Thymus (tissue), 11 donors: ENCODE results near the gene LRRC74B. TPM values are rescaled to one million over a fixed set of nuclear protein-coding genes. Genes with fewer than 3 reads are reported as not detected.
"Not testable (repeated sequence)": the region's sequence is repeated elsewhere in the genome, so short reads cannot be mapped to it uniquely, and the experiment has no call there.

Source experiments
- DNase-seq, 9 donors: peaks; one replicate each; pipeline ENCODE4 v3.0.0-alpha.2; 2013; ENCODE audit warnings: low spot score in 9 of 9, low read depth in 6 of 9, missing footprints in 1 of 9
- H3K27ac ChIP-seq, 2 donors: one replicate each; pipeline ENCODE4 v1.5.1; 2013; ENCODE audit warnings: control low read depth in 1 of 2, low read depth in 1 of 2, low read length in 1 of 2, mild to moderate bottlenecking in 1 of 2, moderate library complexity in 1 of 2
- H3K27me3 ChIP-seq, 2 donors: one replicate each; pipeline ENCODE4 v1.5.1; 2013; ENCODE audit warnings: low read length in 1 of 2; ENCODE audit not compliant: control insufficient read depth in 2 of 2, insufficient read depth in 1 of 2
- H3K36me3 ChIP-seq, 2 donors: one replicate each; pipeline ENCODE4 v1.5.1; 2013; ENCODE audit warnings: low read length in 1 of 2, mild to moderate bottlenecking in 1 of 2, moderate library complexity in 1 of 2; ENCODE audit not compliant: control insufficient read depth in 2 of 2, insufficient read depth in 2 of 2
- H3K4me1 ChIP-seq, 2 donors: one replicate each; pipeline ENCODE4 v1.5.1; 2013; ENCODE audit warnings: low read length in 2 of 2; ENCODE audit not compliant: control insufficient read depth in 2 of 2, insufficient read depth in 2 of 2
- H3K4me3 ChIP-seq, 2 donors: one replicate each; pipeline ENCODE4 v1.5.1; 2013; ENCODE audit warnings: low read length in 2 of 2, control low read depth in 1 of 2, mild to moderate bottlenecking in 1 of 2
- H3K9me3 ChIP-seq, 2 donors: one replicate each; pipeline ENCODE4 v1.5.1; 2013; ENCODE audit warnings: low read length in 1 of 2, mild to moderate bottlenecking in 1 of 2; ENCODE audit not compliant: control insufficient read depth in 2 of 2, insufficient read depth in 1 of 2
- WGBS: extraction: QIAGEN DNeasy Blood & Tissue Kit; methylation state at CpG from one replicate; pipeline ENCODE4 v1.1.7; 2013; 5-methylcytosine and 5-hydroxymethylcytosine counted together
- polyA plus RNA-seq: library from polyadenylated mRNA; stranded (reverse); fragments of 200-250 nt; gene quantifications from one replicate; pipeline ENCODE4 v1.2.3, GENCODE V29; 2013
- total RNA-seq: library from RNA; stranded (reverse); fragments of 120-200 nt; gene quantifications from one replicate; pipeline ENCODE4 v1.2.4, GENCODE V29; 2013
- donor health status: healthy.

Gene LRRC74B
- total and polyA plus RNA-seq, 2 donors: 0.16 TPM; not detected in 1

DNA sequence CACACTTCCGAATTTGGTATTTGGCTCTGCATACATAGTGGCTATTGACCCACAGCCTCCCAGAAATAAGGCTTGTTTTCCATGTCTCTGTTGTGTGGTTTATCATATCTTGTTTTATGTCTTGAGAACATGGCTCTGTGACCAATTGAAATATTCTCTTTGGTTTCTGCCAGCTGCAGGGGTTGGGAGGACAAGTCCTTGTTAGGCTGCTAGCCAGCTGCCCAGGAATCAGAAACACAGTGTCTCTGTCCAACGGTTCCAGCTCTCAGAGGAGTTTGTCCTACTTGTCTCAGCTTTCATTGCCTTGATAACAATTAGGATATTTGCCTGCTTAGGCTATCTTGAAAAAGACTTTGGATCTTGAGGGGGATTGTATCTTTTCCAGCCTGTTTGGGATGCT lies 7.3 kb upstream of the LRRC74B start:
- Histone ChIP-seq H3K27ac (no peak overlapping the region), H3K4me1 (no peaks in the 10 kb centered on the region), H3K4me3 (no peak overlapping the region), H3K27me3 (peaks cover 0 to 25% of the 10 kb centered on the region in 2 donors), H3K9me3 (no peaks in the 10 kb centered on the region), H3K36me3 (no peaks in the 10 kb centered on the region)
- DNase-seq: no peak
- 84% methylated on average over 2 of the region's 2 CpGs for WGBS

DNA sequence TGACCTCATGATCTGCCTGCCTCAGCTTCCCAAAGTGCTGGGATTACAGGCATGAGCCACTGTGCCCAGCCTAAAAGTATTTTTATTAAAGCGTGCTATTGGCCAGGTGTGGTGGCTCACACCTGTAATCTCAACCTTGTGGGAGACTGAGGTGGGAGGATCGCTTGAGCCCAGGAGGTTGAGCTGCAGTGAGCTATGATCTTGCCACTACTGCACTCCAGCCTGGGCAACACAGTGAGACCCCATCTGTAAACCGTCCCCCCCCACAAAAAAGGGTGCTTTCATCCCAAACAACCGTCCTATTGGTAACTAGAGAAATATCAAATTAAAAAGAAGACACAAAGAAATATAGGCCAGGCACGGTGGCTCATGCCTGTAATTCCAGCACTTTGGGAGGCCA lies 6.6 kb upstream of the LRRC74B start:
- not testable (repeated sequence) for H3K9me3 ChIP-seq, H3K27ac ChIP-seq, H3K36me3 ChIP-seq, DNase-seq, H3K4me1 ChIP-seq, H3K4me3 ChIP-seq
- WGBS: 97% methylated on average over 5 of the region's 5 CpGs
- peaks cover 0 to 28% of the 10 kb centered on the region in 2 donors for H3K27me3 ChIP-seq

DNA sequence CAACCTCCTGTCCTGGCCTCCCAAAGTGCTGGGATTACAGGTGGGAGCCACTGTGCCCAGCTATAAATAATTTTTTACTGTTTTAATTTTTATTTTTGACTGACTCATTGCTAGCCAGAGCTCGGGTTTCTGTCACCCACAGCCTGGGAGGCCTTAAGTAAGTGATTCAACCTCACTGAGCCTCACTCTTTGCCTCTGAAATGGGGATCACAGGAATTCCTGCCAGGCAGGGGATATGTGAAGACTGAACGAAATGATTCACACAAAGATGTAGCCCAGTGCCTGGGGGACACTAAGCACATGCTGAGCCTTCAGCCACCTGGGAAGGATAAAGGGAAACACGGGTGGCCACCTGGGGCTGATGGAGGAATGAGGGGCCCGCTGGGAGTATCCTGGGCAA lies 3.8 kb upstream of the LRRC74B start:
- Histone ChIP-seq H3K27me3 (peaks cover 7 to 43% of the 10 kb centered on the region in 2 donors), H3K4me1 (peaks cover 0 to 11% of the 10 kb centered on the region in 2 donors), H3K27ac (no peak overlapping the region), H3K36me3 (no peaks in the 10 kb centered on the region), H3K4me3 (no peak overlapping the region), H3K9me3 (no peaks in the 10 kb centered on the region)
- 90% methylated on average over 4 of the region's 4 CpGs for WGBS
- DNase-seq: no peak

DNA sequence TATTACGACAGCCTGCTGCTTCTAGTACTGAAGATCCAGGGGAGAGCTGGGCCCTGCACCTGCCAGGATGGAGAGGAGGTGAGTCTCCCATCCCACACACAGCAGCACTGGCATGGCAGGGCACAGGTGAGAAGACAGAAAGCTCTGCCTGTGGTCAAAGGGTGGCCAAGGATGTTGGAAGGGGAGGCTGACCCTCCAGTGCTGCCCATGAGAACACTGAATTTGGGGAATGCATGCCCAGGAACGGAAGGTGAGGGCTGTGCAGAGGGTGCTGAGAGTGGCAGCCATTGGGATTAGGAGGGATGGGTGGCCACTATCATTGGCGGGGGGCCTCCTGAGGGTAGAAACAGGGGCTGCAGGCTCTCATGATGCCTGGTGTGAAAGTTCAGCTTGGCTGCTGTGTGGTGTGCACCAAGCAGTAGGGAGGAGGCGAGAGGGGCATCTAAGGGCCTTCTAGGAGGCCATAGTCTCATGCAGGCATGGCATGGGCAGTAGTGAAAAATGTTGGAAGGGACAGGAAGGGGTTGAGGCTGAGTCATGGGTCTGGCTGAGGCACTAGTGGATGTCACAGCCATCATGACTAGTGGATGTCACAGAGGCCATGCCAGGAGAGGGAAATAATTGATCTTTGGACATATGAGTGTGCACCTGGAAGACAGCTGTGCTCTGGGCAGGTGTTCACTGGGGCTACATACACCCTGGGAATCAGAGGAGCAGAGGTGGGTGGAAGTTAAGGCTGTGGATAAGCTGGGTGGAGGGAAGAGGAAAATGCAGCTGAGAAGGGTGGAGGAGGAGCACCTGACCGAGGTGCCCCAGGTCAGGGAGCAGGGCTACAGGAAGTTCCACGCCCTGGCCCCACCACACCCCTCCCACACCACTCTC lies 2.5 kb upstream of the LRRC74B start:
- H3K9me3 ChIP-seq: no peaks in the 10 kb centered on the region
- peaks cover 7 to 53% of the 10 kb centered on the region in 2 donors for H3K27me3 ChIP-seq
- H3K4me1 ChIP-seq: peaks cover 0 to 11% of the 10 kb centered on the region in 2 donors
- H3K27ac ChIP-seq: no peak overlapping the region
- no peaks in the 10 kb centered on the region for H3K36me3 ChIP-seq
- no peak for DNase-seq
- no peak overlapping the region for H3K4me3 ChIP-seq
- 94% methylated on average over 6 of the region's 6 CpGs for WGBS

DNA sequence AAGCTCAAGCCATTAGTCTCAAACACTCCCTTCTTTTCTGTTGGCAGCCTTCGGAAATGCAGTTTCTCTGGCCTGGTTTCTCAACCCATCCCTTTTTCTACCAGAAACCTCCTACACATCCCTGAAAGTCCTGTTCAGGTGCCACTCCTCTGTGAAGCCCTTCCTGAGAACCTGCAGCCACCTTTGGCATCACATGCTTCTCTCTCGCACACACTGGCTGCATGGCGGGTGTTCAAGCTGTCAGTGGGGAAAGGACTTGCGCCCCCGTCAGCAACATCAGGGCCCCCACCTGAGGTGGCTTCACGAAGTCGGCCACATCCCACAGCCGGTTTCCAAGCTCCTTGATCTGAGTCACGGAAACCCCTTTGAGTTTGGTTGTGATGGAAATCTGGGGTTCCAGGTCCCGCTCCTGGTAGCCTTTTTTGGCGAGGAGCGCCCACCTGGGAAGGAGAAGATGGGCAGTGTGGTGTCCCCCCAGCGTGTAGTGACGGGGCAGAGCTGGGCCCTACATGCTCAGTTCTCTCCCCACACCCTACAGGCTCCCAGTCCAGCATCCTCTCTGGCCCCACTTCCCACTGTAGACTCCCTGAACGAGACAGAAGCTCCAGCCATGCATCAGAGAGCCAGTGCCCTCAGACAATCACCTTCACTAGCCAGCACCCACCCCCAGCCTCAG lies 1.7 kb upstream of the LRRC74B start:
- no peak overlapping the region for H3K27ac ChIP-seq
- peaks cover 0 to 11% of the 10 kb centered on the region in 2 donors for H3K4me1 ChIP-seq
- peaks cover 7 to 53% of the 10 kb centered on the region in 2 donors for H3K27me3 ChIP-seq
- no peak for DNase-seq
- no peaks in the 10 kb centered on the region for H3K36me3 ChIP-seq
- H3K9me3 ChIP-seq: no peaks in the 10 kb centered on the region
- 95% methylated on average over 15 of the region's 15 CpGs for WGBS
- H3K4me3 ChIP-seq: no peak overlapping the region

DNA sequence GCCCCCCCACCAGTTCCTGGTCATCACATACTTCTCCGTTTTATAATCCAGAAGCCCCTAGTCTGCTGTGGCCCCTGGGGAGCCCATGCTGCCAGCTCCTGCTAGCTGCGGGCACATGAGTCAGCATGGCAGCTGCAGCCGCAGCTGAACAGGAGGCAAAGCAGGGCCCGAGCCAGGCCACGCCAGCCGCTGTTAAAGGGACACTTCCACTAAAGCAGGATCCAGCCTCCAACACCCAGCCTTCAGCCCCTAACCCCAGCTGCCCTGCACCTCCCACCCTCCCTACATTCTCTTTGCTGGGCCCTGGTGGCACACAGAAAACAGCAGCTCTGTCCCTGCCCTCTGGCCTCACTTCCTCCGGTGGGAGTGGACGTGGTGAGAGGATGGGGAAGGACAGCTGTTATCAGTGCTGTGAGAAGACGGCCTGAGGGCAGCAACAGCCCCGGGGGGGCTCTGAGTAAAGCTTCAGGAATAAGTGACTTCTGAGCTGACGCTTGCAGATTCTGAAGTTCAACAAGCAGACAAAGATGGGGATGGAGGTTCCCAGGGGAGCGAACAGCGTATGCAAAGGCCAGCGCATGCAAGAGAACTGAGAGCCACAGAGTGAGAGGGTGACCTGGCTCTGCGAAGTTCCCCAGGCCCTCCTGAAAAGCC lies 688 bp upstream of the LRRC74B start:
- H3K4me1 ChIP-seq: peaks cover 0 to 11% of the 10 kb centered on the region in 2 donors
- DNase-seq: no peak
- no peaks in the 10 kb centered on the region for H3K9me3 ChIP-seq
- WGBS: 18% methylated on average over 15 of the region's 15 CpGs
- peaks cover 7 to 53% of the 10 kb centered on the region in 2 donors for H3K27me3 ChIP-seq
- no peak overlapping the region for H3K4me3 ChIP-seq
- H3K36me3 ChIP-seq: no peaks in the 10 kb centered on the region
- H3K27ac ChIP-seq: no peak overlapping the region

DNA sequence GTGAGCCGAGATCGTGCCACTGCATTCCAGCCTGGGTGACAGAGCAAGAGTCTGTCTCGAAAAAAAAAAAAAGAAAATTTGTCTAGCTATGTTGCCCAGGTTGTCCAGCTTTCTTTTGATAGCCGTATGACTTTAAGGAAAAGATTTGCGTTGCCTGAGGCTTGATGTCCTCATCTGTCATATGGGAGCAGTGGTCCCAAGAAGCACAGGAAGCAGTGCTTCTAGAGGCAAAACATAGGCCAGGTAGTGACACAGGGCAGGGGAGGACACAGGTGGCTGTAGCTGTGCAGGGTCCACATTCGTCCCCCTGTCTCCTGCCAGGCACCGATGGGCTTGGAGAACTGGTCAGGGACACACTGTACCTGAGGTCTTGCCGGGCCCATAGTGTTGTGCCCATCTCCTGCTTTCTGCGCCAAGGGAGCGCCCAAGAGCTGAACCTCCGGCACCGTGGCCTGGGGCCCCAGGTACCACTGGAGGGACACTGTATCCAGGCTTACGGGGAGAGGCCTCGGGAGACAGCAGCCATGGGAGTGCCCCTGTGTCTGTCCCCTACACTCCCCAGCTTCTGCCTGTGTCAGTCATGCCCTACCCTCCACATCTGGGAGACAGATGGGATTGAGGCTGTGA lies 1.4 kb downstream of the LRRC74B start:
- Histone ChIP-seq H3K27ac (no peak overlapping the region), H3K27me3 (peaks cover 7 to 50% of the 10 kb centered on the region in 2 donors), H3K9me3 (no peaks in the 10 kb centered on the region), H3K4me1 (peaks cover 0 to 21% of the 10 kb centered on the region in 2 donors), H3K4me3 (no peak overlapping the region), H3K36me3 (no peaks in the 10 kb centered on the region)
- no peak for DNase-seq
- WGBS: 94% methylated on average over 14 of the region's 14 CpGs

DNA sequence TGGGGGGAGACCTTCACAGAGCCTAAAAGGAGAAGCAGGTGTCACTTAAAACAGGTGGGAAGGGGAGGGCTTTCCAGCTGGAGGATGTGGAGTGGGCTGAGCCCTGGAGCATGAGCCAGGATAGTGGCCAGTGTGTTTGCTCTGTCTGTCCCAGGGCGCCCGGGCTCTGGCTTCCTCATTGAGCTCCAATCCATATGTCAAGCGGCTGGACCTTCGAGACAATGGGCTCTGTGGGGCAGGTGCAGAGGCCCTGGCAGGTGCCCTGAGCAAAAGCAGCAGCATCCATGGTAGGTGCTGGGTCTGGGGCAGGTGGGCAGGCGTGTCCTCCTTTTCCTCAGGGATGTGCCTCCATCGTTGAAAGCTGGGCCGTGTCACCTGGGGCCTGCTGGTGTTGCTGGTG lies 2.0 kb downstream of the LRRC74B start:
- Histone ChIP-seq H3K4me3 (no peak overlapping the region), H3K9me3 (no peaks in the 10 kb centered on the region), H3K27me3 (peaks cover 7 to 50% of the 10 kb centered on the region in 2 donors), H3K4me1 (peaks cover 0 to 21% of the 10 kb centered on the region in 2 donors), H3K36me3 (no peaks in the 10 kb centered on the region), H3K27ac (no peak overlapping the region)
- 93% methylated on average over 7 of the region's 7 CpGs for WGBS
- no peak for DNase-seq
